GM18907 (cell line): Measurements from ENCODE around the gene TM4SF1.
"Not testable (repeated sequence)": the region's sequence is repeated elsewhere in the genome, so short reads cannot be mapped to it uniquely, and the experiment has no call there.

ENCODE experiments used
- ATAC-seq: cut with Tn5 transposase; IDR thresholded peaks from one replicate; pipeline ENCODE4 v1.9.1; 2021; ENCODE audit warnings: mild to moderate bottlenecking, moderate library complexity; ENCODE audit not compliant: unreplicated experiment

TM4SF1 gene

GRCh38 chr3:149395107-149396089 lies 17.9 kb upstream of the TM4SF1 start:
- no peak for ATAC-seq

- peak; percentile 86 for ATAC-seq
These were observed 16.1 kb upstream of the TM4SF1 start for GRCh38 chr3:149393345-149394160.

- no peak for ATAC-seq
These were observed 14.5 kb upstream of the TM4SF1 start for GRCh38 chr3:149391960-149392359.

GRCh38 chr3:149390772-149391212 lies 13.3 kb upstream of the TM4SF1 start:
- ATAC-seq: no peak

DNA sequence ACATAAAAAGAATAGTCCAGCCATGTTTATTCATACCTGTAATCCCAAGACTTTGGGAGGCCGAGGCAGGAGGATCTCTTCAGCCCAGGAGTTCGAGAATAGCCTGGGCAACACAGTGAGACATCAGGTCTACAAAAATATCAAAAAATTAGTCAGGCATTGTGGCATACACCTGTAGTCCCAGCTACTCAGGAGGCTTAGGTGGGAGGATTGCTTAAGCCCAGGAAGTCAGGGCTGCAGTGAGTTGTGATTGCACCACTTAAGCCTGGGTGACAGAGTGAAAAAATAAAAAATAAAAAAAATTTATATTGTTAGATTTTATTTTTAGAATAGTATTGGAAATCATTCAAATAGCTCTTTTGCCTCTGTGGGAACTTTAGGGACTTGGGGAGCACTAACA lies 12.8 kb upstream of the TM4SF1 start:
- no peak for ATAC-seq

DNA sequence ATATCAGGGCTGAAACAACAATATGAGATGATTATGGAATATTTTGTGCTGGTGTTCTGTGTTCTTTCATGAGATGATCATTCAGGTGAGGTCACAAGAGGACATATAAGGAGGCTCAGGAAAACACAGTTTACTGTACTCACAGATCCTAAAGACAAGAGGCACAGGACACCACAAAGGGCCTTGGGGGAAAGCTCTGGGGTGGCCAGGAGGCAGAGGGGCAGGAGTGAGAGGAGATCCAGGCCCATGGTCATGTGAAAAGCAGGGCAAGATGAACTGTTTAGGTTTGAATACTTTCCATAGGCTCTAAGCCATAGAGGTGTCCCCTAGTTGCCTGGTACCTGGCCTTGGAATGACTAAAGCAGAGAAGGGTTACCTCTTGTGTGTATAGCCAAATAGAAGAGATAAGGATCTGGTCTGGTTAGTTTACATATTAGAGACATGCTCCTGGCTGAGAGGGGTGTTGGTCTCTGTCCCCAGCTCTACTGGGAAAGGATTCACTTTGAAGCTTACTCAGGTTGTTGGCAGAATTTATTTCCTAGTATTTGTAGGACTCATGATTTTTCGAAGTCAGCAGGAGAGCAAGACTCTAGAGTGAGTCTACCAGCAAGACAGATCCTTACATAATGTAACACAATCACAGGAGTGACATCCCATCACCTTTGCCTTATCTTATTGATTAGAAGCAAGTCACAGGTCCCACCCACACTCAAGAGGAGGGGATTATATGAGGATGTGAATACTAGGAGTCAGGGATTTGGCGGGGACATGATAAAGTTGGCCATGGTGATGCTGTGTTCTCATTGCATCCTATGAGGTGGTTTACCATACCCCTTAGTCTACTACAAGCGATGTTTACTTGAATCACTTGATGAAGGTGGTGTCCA lies 11.3 kb upstream of the TM4SF1 start:
- no peak for ATAC-seq

DNA sequence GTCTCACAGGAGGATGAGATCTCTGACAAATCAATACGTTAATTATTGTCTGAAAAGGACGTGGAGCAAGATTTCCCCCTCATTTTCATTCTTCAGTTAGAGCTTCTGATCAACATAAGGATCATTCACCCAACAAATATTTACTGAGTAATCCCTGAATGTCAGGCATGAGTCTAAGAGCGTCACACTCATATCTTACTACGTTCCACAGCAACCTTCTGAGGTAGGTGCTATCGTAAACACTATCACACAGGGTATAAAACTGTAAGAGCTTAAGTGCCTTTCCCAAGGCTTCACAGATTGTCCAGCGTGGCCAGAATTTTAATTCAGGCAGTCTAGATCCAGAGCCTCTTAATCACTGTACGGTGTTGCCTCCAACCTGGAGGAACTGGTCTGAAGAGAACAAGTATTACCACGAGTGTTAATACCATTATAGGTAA lies 10.6 kb upstream of the TM4SF1 start:
- ATAC-seq: no peak

DNA sequence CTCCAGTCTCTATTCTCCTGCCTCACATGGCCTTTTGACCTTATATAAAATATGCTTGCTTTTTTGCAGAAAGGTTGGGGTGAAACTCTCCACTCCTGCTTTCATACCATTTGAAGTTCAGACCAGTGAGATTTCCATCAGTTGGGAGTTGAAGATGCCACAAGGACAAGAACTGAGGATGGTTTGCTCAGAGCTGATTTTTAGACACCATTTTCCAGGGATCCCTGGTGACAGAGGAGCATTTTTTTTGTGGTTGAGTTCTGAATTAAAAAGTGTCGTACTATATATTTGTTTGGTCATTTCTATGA lies 8.8 kb upstream of the TM4SF1 start:
- ATAC-seq: no peak

- ATAC-seq: no peak
These were observed 8.3 kb upstream of the TM4SF1 start for GRCh38 chr3:149385617-149386298.

DNA sequence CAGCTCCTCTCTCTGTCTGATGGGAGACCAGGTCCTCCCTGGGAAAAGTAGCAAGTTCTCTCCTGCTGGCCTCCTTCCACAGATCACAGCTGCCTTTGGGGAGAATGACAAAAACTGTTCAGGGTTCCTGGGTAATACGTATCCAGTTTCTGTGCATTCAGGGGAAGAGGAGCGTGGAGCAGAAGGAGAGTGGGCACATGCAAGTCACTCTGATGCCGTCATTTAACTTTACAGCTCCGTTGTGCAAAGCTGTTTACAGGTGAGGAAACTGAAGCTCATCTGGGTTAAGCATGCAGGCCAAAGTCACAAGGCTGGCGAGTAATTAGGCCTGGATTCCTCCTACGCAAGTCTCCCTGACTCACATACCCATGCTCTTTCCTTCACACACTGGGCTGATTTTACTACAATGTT lies 7.5 kb upstream of the TM4SF1 start:
- no peak for ATAC-seq

GRCh38 chr3:149384167-149384566 lies 6.7 kb upstream of the TM4SF1 start:
- ATAC-seq: no peak

DNA sequence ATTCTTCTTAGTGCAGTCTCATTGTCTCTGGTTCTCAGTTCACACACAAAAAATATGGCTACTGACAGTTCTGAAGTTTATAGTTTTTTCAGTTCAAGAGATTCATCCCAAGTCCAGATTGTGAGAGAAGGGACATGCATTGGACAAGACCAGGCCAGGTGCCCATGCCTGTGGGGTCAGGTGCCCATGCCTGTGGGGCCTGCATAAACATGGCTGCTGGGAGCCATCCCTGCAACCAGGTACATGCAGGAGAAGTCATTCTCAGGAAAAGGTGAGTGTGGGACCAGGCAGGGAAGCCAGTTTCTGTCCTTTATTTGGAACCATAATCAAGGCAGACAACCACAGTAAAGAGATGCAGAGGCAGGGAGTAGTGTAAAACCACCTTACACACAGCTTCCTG lies 6.3 kb upstream of the TM4SF1 start:
- ATAC-seq: no peak

DNA sequence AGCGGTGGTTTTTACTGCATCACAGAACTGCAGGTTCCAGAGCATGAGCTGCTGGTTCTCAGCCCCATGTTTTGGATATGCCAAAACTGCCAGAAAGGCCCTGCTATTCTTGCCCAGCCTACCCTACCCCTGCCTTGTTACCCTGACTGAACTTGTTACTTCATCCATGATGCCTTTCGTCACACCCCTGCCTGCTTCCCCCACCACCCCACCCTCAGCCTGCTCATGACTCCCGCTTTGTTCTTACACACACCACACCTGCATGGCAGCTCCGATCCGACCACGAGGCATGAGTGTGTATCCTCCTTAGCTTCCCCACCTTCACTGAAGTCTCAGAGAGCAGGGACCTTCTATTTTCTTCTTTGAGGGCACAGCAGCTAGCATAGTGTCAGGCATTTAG lies 5.1 kb upstream of the TM4SF1 start:
- no peak for ATAC-seq

DNA sequence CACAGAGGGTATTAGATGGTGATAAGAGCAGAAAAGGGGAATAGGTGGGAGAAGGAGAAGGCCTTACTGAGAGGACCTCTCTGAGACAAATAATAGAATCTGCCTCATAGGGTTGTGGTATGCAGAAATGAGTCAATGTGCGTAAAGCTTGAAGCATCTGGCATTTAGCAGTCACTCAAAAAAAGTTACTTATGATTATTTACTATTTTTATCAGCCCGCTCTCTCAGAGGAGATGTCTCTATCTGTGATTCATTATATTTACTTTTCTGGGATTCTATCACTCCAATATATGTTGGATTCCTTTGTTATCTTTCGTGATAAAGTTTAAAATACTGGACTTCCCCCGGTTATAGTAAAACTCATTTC lies 4.6 kb upstream of the TM4SF1 start:
- no peak for ATAC-seq

DNA sequence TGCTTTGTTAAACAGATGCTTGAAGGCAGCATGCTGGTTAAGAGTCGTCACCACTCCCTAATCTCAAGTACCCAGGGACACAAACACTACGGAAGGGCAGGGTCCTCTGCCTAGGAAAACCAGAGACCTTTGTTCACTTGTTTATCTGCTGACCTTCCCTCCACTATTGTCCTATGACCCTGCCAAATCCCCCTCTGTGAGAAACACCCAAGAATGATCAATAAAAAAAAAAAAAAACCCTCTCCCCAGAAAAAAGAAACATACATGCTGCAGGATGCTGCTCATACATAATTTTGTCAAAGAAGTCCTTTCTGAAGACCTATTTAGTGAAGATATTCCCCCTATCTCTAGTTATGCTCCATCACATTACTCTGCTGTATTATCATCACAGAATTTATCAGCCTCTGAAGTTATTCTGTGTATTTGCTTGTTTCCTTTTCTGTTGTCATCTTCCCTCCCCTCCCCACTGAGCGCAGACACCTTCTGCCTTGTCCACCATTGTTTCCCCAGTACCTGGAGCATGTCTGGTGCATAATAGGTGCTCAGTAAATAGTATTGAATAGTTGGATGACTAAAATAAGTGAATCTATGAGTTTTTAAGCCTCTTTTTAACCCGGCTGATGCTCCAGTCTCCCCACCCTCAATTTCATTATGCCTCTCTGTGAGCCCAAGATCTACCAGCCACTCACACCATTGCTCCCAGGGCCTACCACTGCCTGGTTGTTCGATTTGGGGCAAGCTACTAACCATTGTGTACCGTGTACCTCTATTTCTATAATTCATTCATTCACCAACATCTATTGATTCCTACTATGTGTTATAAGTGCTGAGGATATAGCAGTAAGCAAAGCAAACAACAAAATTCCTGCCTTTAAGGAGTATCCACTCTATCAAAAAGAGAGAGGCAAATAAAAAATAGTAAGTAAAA lies 4.0 kb upstream of the TM4SF1 start:
- ATAC-seq: no peak

DNA sequence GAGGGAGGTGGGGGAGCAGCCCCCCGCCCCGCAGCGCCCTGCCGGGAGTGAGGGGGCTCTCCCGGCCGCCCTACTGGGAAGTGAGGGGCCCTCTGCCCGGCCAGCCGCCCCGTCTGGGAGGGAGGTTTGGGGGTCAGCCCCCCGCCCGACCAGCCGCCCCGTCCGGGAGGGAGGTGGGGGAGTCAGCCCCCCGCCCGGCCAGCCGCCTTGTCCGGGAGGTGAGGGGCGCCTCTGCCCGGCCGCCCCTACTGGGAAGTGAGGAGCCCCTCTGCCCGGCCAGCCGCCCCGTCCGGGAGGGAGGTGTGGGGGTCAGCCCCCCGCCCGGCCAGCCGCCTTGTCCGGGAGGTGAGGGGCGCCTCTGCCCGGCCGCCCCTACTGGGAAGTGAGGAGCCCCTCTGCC lies 2.8 kb upstream of the TM4SF1 start:
- not testable (repeated sequence) for ATAC-seq

- ATAC-seq: no peak
These were observed 1.2 kb upstream of the TM4SF1 start for GRCh38 chr3:149378478-149379309.

DNA sequence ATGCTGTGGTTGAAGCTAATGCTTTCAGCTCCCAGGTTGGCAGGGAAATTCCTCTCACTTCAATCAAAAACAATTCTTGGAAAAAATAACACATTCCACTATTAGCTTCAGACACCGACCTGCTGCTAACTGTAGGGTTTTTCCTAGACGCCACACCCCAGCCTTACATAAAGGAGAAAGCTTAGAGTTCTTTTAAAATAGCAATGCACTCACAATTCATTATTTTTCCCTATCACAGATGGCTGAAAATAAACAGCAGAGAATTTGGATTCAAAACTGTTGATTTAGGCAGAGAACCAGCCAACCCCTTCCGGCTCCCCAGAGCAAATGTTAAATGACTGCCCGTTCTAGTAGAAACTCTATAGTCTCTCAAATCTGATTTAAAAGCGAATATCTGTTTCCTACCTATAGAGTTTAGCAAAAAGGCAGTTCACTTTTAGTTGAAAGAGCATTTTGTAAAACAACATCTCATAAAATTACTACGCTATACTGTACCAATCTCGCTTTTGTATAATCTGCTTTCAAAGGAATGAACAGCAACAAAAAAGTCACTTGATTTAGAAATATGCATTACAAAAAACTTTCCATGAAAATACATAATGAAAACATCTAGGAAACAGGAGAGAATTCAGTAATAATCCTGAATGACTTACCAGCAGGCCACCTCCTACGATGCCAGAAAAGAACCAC lies 586 bp downstream of the TM4SF1 start:
- ATAC-seq: no peak
